HG03066 (cell line): ENCODE measurements around the gene DPPA3.
"Not testable (repeated sequence)": the region's sequence is repeated elsewhere in the genome, so short reads cannot be mapped to it uniquely, and the experiment has no call there.

ENCODE experiments used
- ATAC-seq: cut with Tn5 transposase; IDR thresholded peaks from one replicate; pipeline ENCODE4 v1.9.1; 2021; ENCODE audit warnings: low read depth; ENCODE audit not compliant: unreplicated experiment

Gene DPPA3

GRCh38 chr12:7711133-7711532 lies at the start of gene DPPA3:
Gene DPPA3 (plus strand): TSS chr12:7711433. CDS start chr12:7711571, 138 bp downstream.
- no peak for ATAC-seq

GRCh38 chr12:7661741-7662140 lies 49.5 kb upstream of the DPPA3 start:
- ATAC-seq = no peak

GRCh38 chr12:7666595-7666994 lies 44.6 kb upstream of the DPPA3 start:
- no peak for ATAC-seq

- no peak for ATAC-seq
Observed at GRCh38 chr12:7667125-7667524, 44.1 kb upstream of the DPPA3 start.

- ATAC-seq = no peak
Observed at GRCh38 chr12:7668171-7668570, 43.1 kb upstream of the DPPA3 start.

- not testable (repeated sequence) for ATAC-seq
Observed at GRCh38 chr12:7675455-7675854, 35.8 kb upstream of the DPPA3 start.

GRCh38 chr12:7677432-7677888 lies 33.8 kb upstream of the DPPA3 start:
- not testable (repeated sequence) for ATAC-seq

GRCh38 chr12:7678744-7679143 lies 32.5 kb upstream of the DPPA3 start:
- ATAC-seq = no peak

- no peak for ATAC-seq
Observed at GRCh38 chr12:7679251-7680045, 31.8 kb upstream of the DPPA3 start.

GRCh38 chr12:7681535-7681934 lies 29.7 kb upstream of the DPPA3 start:
- no peak for ATAC-seq

GRCh38 chr12:7693793-7694192 lies 17.4 kb upstream of the DPPA3 start:
- ATAC-seq = no peak

GRCh38 chr12:7694556-7695236 lies 16.5 kb upstream of the DPPA3 start:
- ATAC-seq = no peak

GRCh38 chr12:7695237-7695560 lies 16.0 kb upstream of the DPPA3 start:
- no peak for ATAC-seq

GRCh38 chr12:7695566-7696197 lies 15.6 kb upstream of the DPPA3 start, which contains the start of gene GDF3:
Gene GDF3 (minus strand): TSS chr12:7695775. CDS start chr12:7695728, 47 bp downstream.
- no peak for ATAC-seq

GRCh38 chr12:7705846-7706245 lies 5.4 kb upstream of the DPPA3 start:
- ATAC-seq = no peak

- ATAC-seq = no peak
Observed at GRCh38 chr12:7709969-7710675, 1.1 kb upstream of the DPPA3 start.

GRCh38 chr12:7712841-7713442 lies 1.7 kb downstream of the DPPA3 start:
- no peak for ATAC-seq

- no peak for ATAC-seq
Observed at GRCh38 chr12:7716381-7716780, 5.1 kb downstream of the DPPA3 start.

GRCh38 chr12:7719946-7720730 lies 8.9 kb downstream of the DPPA3 start:
- ATAC-seq = no peak

- no peak for ATAC-seq
Observed at GRCh38 chr12:7723926-7724325, 12.7 kb downstream of the DPPA3 start.
